Right lobe of liver (tissue), 6 donors: ENCODE data around the gene GAA. TPM values are rescaled to one million over a fixed set of nuclear protein-coding genes. Genes with fewer than 3 reads are reported as not detected.
"Not testable (repeated sequence)": the region's sequence is repeated elsewhere in the genome, so short reads cannot be mapped to it uniquely, and the experiment has no call there.

Experiments used
- ATAC-seq, 4 donors: fragments of 200-7000 bp; cut with Tn5 transposase; one replicate each; pipeline ENCODE4 v1.9.1; 2020; ENCODE audit warnings: mild to moderate bottlenecking in 4 of 4, moderate library complexity in 4 of 4
- DNase-seq, 3 donors: peaks; one replicate each; pipeline ENCODE4 v3.0.0-alpha.2; 2020
- H3K27ac ChIP-seq, 3 donors: fragments of 200-600 bp; one replicate each; pipeline ENCODE4 v1.8.0; 2022
- H3K27me3 ChIP-seq, 2 donors: fragments of 200-600 bp; one replicate each; pipeline ENCODE4 v1.8.0; 2022
- H3K36me3 ChIP-seq, 4 donors: fragments of 200-600 bp; sonication (generic) in 1 of 4; one replicate each; pipeline versions ENCODE4 v1.5.1 to v1.8.0; 2017 to 2022; ENCODE audit warnings: control low read depth in 1 of 4
- H3K4me1 ChIP-seq, 4 donors: fragments of 200-600 bp; sonication (generic) in 1 of 4; one replicate each; pipeline versions ENCODE4 v1.5.1 to v1.8.0; 2017 to 2022; ENCODE audit warnings: control low read depth in 1 of 4
- H3K4me3 ChIP-seq, 3 donors: fragments of 200-600 bp; one replicate each; pipeline ENCODE4 v1.8.0; 2022
- H3K9me3 ChIP-seq, 4 donors: fragments of 200-600 bp; sonication (generic) in 1 of 4; one replicate each; pipeline versions ENCODE4 v1.5.1 to v1.8.0; 2017 to 2022; ENCODE audit warnings: control low read depth in 1 of 4
- POLR2A ChIP-seq: fragments of 450-650 bp; IDR thresholded peaks from one replicate; pipeline ENCODE4 v1.6.1; 2017; ENCODE audit warnings: antibody characterized with exemption, mild to moderate bottlenecking
- WGBS: methylation state at CpG from one replicate; pipeline ENCODE4 v1.1.6; 2018; ENCODE audit warnings: low coverage, low lambda C conversion rate; ENCODE audit not compliant: insufficient coverage; ENCODE audit errors: missing lambda C conversion rate; 5-methylcytosine and 5-hydroxymethylcytosine counted together
- intact Hi-C, 2 donors: fragments of 100-400 bp; cut with DNase I; formaldehyde crosslinking; loops; one replicate each; pipeline versions ENCODE4 v1.11.2 to v1.14.1; 2022
- total RNA-seq, 6 experiments: library from RNA; depleted of rRNA in 2 of 6; stranded (reverse); fragments of >200 nt in 2 of 6; fragmentation: NEBNext Ultra II Directional in 3 of 6; extraction: Animal tissue kit (Norgen Biotek cat#: 25700) in 3 of 6; gene quantifications; one replicate each; pipeline versions ENCODE4 v1.1.0 to v1.2.4, GENCODE V29; 2016 to 2023
- TF ChIP-seq, protein P1 (sequence below), 4 donors: fragments of 200-600 bp in 3 of 4; fragments of 450-650 bp in 1 of 4; IDR thresholded peaks; one replicate each; pipeline versions ENCODE4 v1.5.1 to v1.8.0; 2016 to 2022; ENCODE audit warnings: antibody characterized with exemption in 4 of 4, mild to moderate bottlenecking in 2 of 4
- donor health status: DM: no; HTN: yes; CAD: no.
- donor health status: DM: no; HTN: no; CAD: no.
- donor health status: DM: no; HTN: no; CAD: no.
- donor health status: DM: no; HTN: yes; CAD: no.
- donor health status: DM: no; HTN: yes; CAD: no.

The GAA gene
- total RNA-seq, 6 experiments from 2014 or later = 42.7 to 94.1 (median 71.0) TPM

DNA sequence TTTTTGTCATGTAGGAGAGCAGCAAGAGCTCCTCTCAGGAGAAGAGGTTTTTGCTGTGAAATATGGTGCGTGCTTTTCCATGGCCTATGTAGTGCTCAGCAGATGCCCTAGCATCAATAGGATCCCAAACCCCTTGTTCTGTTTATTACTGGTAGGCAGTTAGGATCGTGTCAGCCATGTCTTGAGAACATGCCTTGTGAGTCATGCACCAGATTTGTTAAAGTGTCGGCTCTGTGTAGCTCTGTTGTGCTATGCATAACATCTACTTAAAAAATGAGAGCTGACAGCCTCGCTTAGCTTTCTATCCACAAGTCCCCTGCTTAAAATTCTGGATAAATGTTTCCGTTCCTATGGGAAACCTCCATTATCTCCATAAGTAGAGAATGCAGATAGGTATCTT, 50.0 kb downstream of the GAA start:
- Histone ChIP-seq H3K27ac (no peak overlapping the region), H3K9me3 (no peaks in the 10 kb centered on the region), H3K36me3 (no peaks in the 10 kb centered on the region), H3K27me3 (no peaks in the 10 kb centered on the region), H3K4me3 (no peak overlapping the region), H3K4me1 (peaks cover 0 to 5% (median 0%) of the 10 kb centered on the region in 4 donors)
- WGBS = 76% methylated on average over 4 of the region's 5 CpGs
- intact Hi-C loops = no loop called here
- ATAC-seq (no peak), DNase-seq (no peak)
- TF ChIP-seq POLR2A = no peak
- TF ChIP-seq, protein P1, sequence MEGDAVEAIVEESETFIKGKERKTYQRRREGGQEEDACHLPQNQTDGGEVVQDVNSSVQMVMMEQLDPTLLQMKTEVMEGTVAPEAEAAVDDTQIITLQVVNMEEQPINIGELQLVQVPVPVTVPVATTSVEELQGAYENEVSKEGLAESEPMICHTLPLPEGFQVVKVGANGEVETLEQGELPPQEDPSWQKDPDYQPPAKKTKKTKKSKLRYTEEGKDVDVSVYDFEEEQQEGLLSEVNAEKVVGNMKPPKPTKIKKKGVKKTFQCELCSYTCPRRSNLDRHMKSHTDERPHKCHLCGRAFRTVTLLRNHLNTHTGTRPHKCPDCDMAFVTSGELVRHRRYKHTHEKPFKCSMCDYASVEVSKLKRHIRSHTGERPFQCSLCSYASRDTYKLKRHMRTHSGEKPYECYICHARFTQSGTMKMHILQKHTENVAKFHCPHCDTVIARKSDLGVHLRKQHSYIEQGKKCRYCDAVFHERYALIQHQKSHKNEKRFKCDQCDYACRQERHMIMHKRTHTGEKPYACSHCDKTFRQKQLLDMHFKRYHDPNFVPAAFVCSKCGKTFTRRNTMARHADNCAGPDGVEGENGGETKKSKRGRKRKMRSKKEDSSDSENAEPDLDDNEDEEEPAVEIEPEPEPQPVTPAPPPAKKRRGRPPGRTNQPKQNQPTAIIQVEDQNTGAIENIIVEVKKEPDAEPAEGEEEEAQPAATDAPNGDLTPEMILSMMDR (IDR thresholded peaks at IDR 0.05) = no peak

- H3K27ac ChIP-seq = no peak overlapping the region
Observed at GRCh38 chr17:80152081-80152702, 50.8 kb downstream of the GAA start.

GRCh38 chr17:80153004-80153403, 51.6 kb downstream of the GAA start:
- Histone ChIP-seq H3K27ac (no peak overlapping the region), H3K27me3 (no peaks in the 10 kb centered on the region), H3K4me1 (peaks cover 0 to 3% (median 0%) of the 10 kb centered on the region in 4 donors), H3K36me3 (no peaks in the 10 kb centered on the region), H3K4me3 (no peak overlapping the region), H3K9me3 (no peaks in the 10 kb centered on the region)
- WGBS = 86% methylated on average over 1 of the region's 3 CpGs
- no peak for TF ChIP-seq POLR2A
- TF ChIP-seq, protein P1 (IDR thresholded peaks at IDR 0.05) = no peak
- ATAC-seq = no peak
- intact Hi-C loops = no loop called here
- DNase-seq = no peak

More at GRCh38 chr17:80152081-80152702, 50.8 kb downstream of the GAA start:
- no peak for DNase-seq
- Histone ChIP-seq H3K36me3 (no peaks in the 10 kb centered on the region), H3K4me3 (no peak overlapping the region), H3K9me3 (no peaks in the 10 kb centered on the region), H3K27me3 (no peaks in the 10 kb centered on the region), H3K4me1 (peaks cover 0 to 5% (median 0%) of the 10 kb centered on the region in 4 donors)
- no peak for ATAC-seq
- WGBS = 64% methylated on average over 7 of the region's 11 CpGs
- intact Hi-C loops = no loop called here
- no peak for TF ChIP-seq POLR2A
- TF ChIP-seq, protein P1 (IDR thresholded peaks at IDR 0.05) = no peak

DNA sequence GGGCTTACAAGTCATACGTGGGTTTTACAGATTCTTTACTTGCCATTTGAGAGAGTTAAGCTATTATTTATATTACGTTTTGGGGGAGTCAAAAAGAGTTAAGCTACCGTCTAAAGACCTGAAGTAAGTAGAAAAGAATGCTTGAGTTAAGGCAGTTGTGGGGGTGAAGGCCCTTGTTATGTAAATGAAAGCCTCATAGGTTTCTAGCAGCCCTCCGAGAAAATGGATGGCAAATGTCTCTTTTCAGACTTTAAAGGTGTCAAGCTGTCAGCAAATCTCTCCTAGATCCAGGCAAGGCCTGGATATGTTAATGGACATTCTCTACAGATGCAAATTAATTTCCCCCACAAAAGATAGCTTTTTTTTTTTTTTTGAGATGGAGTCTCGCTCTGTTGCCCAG, 52.8 kb downstream of the GAA start:
- Histone ChIP-seq H3K36me3 (no peaks in the 10 kb centered on the region), H3K4me3 (no peak overlapping the region), H3K4me1 (no peaks in the 10 kb centered on the region), H3K9me3 (no peaks in the 10 kb centered on the region), H3K27ac (no peak overlapping the region), H3K27me3 (no peaks in the 10 kb centered on the region)
- TF ChIP-seq POLR2A = no peak
- TF ChIP-seq, protein P1 (IDR thresholded peaks at IDR 0.05) = no peak
- 84% methylated on average over 5 of the region's 5 CpGs for WGBS
- intact Hi-C loops = no loop called here
- DNase-seq = no peak
- no peak for ATAC-seq

GRCh38 chr17:80155600-80155999, 54.2 kb downstream of the GAA start:
- H3K36me3 ChIP-seq, H3K4me1 ChIP-seq, DNase-seq, ATAC-seq, H3K4me3 ChIP-seq, H3K9me3 ChIP-seq, H3K27me3 ChIP-seq, H3K27ac ChIP-seq, intact Hi-C loops: not testable (repeated sequence)
- 67% methylated on average over 1 of the region's 2 CpGs for whole genome bisulfite sequencing
